ENCODE results near the gene STARD6.
"Not testable (repeated sequence)": the region's sequence is repeated elsewhere in the genome, so short reads cannot be mapped to it uniquely, and the experiment has no call there.

STARD6 gene

GRCh38 chr18:54357660-54358494, at the start of gene STARD6, which contains the start of gene C18orf54:
TSS of gene STARD6 (minus strand) at chr18:54357858. CDS start at chr18:54354573, 3,285 bp downstream.
TSS of gene C18orf54 (plus strand) at chr18:54357906. CDS start at chr18:54360573, 2,667 bp downstream.
- peak; percentile 40 for DNase-seq

DNA sequence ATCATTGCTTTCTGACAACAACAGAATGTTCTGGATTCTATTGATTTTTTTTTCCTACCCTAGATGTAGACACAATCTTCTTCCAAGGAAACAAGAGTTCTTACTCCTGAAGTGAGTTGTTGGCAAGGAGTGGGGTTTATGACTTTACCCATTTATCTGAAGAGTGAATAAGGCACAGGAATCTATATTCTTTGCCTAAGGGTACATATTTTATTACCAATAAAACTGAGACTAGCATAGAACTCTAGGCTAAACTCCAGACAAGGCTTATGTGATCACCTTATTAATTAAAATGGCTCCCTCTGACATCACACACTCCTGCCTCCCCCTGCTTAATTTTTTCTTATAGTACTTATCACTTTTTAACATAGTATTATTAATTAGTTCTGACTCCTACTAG, 47.6 kb upstream of the STARD6 start:
- no peak for DNase-seq

- DNase-seq: no peak
These were observed 39.1 kb upstream of the STARD6 start for GRCh38 chr18:54396760-54397159.

DNA sequence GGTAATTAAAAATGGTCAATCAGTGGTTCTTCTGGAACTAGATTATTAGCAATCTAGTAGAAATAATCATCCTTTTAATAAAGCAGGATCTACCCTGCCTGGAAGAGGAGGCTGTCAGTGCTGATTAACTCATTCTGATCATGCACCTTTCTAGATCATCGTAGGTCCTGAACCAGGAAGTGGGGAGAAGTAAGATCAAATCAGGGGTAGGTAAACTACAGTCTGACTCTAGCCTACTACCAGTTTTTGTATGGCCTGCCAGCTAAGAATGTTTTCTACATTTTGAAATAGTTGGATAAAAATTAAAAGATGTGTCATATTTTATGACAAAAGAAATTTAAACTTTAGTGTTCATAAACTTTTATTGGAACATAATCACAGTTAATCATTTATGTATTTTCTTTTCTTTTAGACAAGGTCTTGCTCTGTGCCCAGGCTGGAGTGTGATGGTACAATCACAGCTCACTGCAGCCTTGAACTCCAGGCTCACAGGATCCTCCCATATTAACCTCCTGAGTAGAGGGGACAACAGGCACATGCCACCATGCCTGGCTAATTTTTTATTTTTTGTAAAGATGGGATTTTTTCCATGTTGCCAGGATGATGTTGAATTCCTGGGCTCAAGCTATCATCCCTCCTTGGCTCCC, 36.1 kb upstream of the STARD6 start:
- no peak for DNase-seq

DNA sequence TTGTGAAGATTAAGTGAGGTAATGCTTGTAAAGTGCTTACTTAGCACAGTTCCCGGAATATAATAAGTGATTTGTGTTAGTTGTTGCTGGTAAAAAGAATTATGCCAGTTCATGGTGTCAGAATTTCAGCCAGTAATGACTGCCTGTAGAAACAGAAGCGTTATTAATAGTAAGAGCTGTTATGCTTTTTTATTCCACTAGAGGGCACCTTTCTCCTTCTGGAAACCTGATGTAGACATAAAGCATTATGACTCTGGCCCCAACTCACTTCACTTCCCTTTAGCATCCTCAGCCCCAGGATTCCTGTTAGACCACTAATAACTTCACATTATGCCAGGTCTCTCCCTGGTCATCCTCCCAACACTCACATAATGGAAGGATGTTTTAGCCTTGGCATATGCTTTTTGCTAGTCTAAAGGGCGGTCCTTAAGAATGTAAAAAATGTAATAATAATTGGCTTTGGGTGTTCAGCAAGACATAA, 34.9 kb upstream of the STARD6 start:
- DNase-seq: no peak

DNA sequence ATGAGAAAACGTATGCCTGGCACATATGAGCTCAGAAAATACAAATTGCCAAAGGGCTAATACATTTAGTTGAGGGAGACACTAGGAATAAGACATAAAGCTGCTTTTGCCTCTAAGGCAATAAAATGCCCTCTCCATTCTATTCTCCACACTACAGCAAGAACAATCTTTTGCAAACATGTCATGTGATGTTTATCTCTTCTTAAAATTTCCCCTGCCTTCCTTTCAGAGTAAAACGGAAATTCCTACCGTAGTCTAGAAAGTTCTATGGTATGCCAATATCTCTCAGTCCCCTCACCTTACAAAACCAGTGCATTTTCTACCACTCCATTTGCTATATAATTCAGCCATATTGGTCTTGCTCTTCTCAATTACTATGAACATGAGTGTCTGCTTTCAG, 33.2 kb upstream of the STARD6 start:
- no peak for DNase-seq

- no peak for DNase-seq
These were observed 31.5 kb upstream of the STARD6 start for GRCh38 chr18:54389143-54389505.

GRCh38 chr18:54388203-54389142, 30.8 kb upstream of the STARD6 start:
- no peak for DNase-seq

GRCh38 chr18:54387631-54388030, 30.0 kb upstream of the STARD6 start:
- no peak for DNase-seq

- DNase-seq: not testable (repeated sequence)
These were observed 29.3 kb upstream of the STARD6 start for GRCh38 chr18:54386800-54387495.

GRCh38 chr18:54386043-54386442, 28.4 kb upstream of the STARD6 start:
- no peak for DNase-seq

DNA sequence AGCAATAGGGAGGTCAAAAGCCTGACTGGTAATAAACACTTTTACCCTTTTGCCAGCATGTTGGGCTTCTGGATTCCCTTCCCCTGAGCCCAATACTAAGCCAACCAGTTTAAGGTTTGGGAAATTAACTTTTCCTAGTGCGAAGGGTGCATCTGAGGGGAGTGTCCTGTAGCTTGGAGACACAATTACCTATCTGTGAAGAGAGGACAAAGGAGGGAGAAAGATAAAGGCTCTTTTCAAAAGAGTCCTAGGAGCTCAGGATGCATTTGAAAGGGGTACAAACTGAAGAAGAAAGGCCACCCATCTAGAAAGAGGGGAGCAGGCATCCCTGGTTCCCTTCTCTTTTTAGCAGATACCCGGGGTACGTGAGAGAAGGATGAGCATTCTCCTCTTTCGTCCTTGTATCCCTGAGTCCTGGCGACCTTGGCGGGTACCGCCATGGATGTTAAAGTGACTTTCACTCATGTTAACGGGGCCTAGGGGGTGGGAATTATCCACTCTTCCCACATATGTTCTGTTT, 25.1 kb upstream of the STARD6 start:
- DNase-seq: no peak

DNA sequence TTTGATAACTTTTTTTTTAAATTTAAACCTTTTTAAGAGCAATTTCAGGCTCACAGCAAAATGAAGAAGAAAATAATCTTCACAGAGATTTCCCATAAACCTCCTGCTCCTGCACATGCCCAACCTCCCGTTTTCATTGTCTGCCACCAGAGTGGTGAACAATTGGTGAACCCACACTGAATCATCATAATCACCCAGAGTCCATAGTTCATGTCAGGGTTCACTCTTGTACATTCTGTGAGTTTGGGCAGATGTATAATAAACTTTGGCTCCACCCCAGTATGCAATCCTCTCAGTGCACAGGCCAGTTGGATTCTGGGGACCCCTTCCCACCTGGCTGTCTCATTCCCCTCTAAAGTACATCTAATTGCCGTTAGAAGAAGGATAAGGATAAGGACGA, 24.4 kb upstream of the STARD6 start:
- no peak for DNase-seq

GRCh38 chr18:54381640-54382039, 24.0 kb upstream of the STARD6 start:
- DNase-seq: no peak

- no peak for DNase-seq
These were observed 20.4 kb upstream of the STARD6 start for GRCh38 chr18:54378057-54378456.

GRCh38 chr18:54360406-54360805, 2.7 kb upstream of the STARD6 start:
- no peak for DNase-seq

DNA sequence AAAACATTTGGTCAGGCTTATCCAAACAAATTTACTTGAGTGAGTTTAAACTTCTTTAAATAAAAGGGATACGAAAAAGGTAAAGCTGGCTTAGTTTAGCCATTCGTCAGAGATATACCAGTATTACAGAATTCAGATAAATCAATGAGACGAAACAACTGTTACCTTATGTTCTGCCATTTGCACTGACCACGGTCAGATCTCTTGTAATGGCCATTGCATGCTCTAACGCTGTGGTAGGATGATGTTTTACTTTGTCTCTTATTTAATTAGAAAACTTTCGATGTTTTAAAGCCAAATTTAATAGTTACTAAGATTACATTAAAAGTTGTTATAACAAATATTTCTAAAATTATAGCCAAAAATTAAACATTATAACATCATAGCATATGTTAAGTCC, 1.6 kb upstream of the STARD6 start:
- DNase-seq: no peak

DNA sequence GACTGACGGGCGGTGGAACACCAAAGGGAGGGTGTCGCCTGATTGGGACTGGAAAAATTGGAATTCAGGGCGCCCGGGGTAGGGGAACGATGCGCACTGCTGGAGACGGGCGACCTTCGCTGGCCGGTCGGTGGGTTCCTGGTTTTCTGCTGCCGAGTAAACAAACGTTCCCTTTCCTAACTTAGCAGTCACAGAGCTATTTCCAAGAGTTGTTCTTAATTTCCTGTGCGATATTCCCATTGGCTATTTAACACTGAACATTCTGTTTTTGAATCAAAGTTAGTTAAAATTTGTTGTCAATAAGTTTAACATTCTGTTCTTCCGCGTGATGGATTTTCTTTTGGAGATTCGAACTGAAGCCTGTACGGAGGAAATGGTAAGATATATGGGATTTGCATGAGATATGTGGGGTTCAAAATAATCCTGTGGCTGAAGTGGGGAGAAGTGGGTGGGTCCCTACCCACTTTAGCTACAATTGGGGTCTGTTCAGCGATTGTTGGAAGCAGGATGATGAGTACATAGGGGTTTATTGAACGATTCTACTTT, 910 bp upstream of the STARD6 start:
- peak; percentile 1 for DNase-seq

GRCh38 chr18:54357082-54357659, 487 bp downstream of the STARD6 start:
- no peak for DNase-seq

GRCh38 chr18:54351186-54351585, 6.5 kb downstream of the STARD6 start:
- DNase-seq: no peak

GRCh38 chr18:54338230-54338629, 19.4 kb downstream of the STARD6 start:
- DNase-seq: no peak
